RWPE1 (cell line): ENCODE data around the gene FAM234A.
A peak's percentile ranks its signal among the peaks of the same experiment; 100 is the strongest.
"Not testable (repeated sequence)": the region's sequence is repeated elsewhere in the genome, so short reads cannot be mapped to it uniquely, and the experiment has no call there.

Experiments used
- CTCF ChIA-PET: fragments of 350-600 bp; sonication (Branson Sonifier 250); formaldehyde crosslinking; extraction: SDS; loops from one replicate; lab custom pipeline; 2021; lab: Yijun Ruan, JAX
- POLR2A ChIA-PET: fragments of 400-600 bp; formaldehyde crosslinking; extraction: SDS; loops from one replicate; lab custom pipeline; 2020; ENCODE audit warnings: antibody characterized with exemption; ENCODE audit not compliant: low non-redundant PET; lab: Yijun Ruan, JAX
- DNase-seq: peaks from one replicate; pipeline ENCODE4 v3.0.0; 2012; ENCODE audit warnings: low spot score
- H3K27ac ChIP-seq: fragments of 450-650 bp; 2 replicates; pipeline ENCODE4 v1.5.1; 2017
- CTCF ChIP-seq: fragments of 450-650 bp; conservative IDR thresholded peaks from 2 replicates; pipeline ENCODE4 v1.5.1; 2017; ENCODE audit warnings: low read depth, mild to moderate bottlenecking

FAM234A gene

GRCh38 chr16:228852-229730 lies 5.5 kb upstream of the FAM234A start, which contains the start of gene LUC7L:
TSS of gene LUC7L (minus strand) at chr16:229449. CDS start at chr16:229339, 110 bp downstream.
- peak within 1 kb of the TSS; percentile 87 for H3K27ac ChIP-seq
- no peak for TF ChIP-seq CTCF
- ChIA-PET POLR2A (interaction anchor here (0.6 kb wide), 1 partner anchor 108 kb away, joined by 3 read pairs; no protein-coding TSS in a partner anchor), CTCF (interaction anchor here (0.7 to 1.8 kb wide), 4 partner anchors 44 to 134 kb away, joined by 3 to 7 read pairs (median 4); no protein-coding TSS in a partner anchor)
- peak; percentile 85 for DNase-seq

GRCh38 chr16:229731-230281 lies 4.8 kb upstream of the FAM234A start:
- no peak for TF ChIP-seq CTCF
- ChIA-PET CTCF (interaction anchor here (1.0 to 1.4 kb wide), 2 partner anchors 132 to 133 kb away, joined by 4 to 5 read pairs; no protein-coding TSS in a partner anchor), POLR2A (no interaction called here)
- peak overlapping the region; percentile 87; the same call in 1 of the 2 replicates for H3K27ac ChIP-seq
- DNase-seq: no peak

- POLR2A ChIA-PET, CTCF ChIA-PET, DNase-seq, H3K27ac ChIP-seq: not testable (repeated sequence)
Measured at GRCh38 chr16:230351-230750, 4.3 kb upstream of the FAM234A start.

- CTCF ChIA-PET: no interaction called here
- POLR2A ChIA-PET: no interaction called here
- TF ChIP-seq CTCF: no peak
Measured at GRCh38 chr16:230949-231348, 3.7 kb upstream of the FAM234A start.

GRCh38 chr16:239948-240277 lies 5.3 kb downstream of the FAM234A start:
- POLR2A ChIA-PET: no interaction called here
- CTCF ChIA-PET: no interaction called here
- DNase-seq: no peak
- H3K27ac ChIP-seq: no peak overlapping the region
- TF ChIP-seq CTCF: no peak

More at GRCh38 chr16:230949-231348, 3.7 kb upstream of the FAM234A start:
- H3K27ac ChIP-seq: no peak overlapping the region
- no peak for DNase-seq

GRCh38 chr16:240559-240958 lies 5.9 kb downstream of the FAM234A start:
- no peak overlapping the region for H3K27ac ChIP-seq
- no peak for TF ChIP-seq CTCF
- CTCF ChIA-PET: interaction anchor here (0.6 kb wide), 1 partner anchor 22 kb away, joined by 4 read pairs; no protein-coding TSS in a partner anchor
- DNase-seq: no peak
- POLR2A ChIA-PET: interaction anchor here (0.7 kb wide), 1 partner anchor 8 kb away, joined by 4 read pairs; no protein-coding TSS in a partner anchor

- no peak for DNase-seq
- no peak for TF ChIP-seq CTCF
- ChIA-PET CTCF (interaction anchor here (0.6 kb wide), 1 partner anchor 91 kb away, joined by 7 read pairs; no protein-coding TSS in a partner anchor), POLR2A (no interaction called here)
- H3K27ac ChIP-seq: no peak overlapping the region
Measured at GRCh38 chr16:242281-242680, 7.7 kb downstream of the FAM234A start.
